Lower leg skin (tissue), 3 donors: ENCODE results near the gene SLC43A2.

Experiments
- POLR2A ChIP-seq, 2 donors: fragments of 450-650 bp; IDR thresholded peaks; one replicate each; pipeline ENCODE4 v1.6.1; 2016 to 2017; ENCODE audit warnings: antibody characterized with exemption in 2 of 2, mild to moderate bottlenecking in 1 of 2, moderate library complexity in 1 of 2
- TF ChIP-seq, protein P1 (sequence below), 3 donors: fragments of 450-650 bp; IDR thresholded peaks; one replicate each; pipeline ENCODE4 v1.5.1; 2016; ENCODE audit warnings: antibody characterized with exemption in 3 of 3, mild to moderate bottlenecking in 3 of 3, moderate library complexity in 2 of 3

GRCh38 chr17:1621273-1621954 lies 7.2 kb downstream of the SLC43A2 start:
- TF ChIP-seq, protein P1, sequence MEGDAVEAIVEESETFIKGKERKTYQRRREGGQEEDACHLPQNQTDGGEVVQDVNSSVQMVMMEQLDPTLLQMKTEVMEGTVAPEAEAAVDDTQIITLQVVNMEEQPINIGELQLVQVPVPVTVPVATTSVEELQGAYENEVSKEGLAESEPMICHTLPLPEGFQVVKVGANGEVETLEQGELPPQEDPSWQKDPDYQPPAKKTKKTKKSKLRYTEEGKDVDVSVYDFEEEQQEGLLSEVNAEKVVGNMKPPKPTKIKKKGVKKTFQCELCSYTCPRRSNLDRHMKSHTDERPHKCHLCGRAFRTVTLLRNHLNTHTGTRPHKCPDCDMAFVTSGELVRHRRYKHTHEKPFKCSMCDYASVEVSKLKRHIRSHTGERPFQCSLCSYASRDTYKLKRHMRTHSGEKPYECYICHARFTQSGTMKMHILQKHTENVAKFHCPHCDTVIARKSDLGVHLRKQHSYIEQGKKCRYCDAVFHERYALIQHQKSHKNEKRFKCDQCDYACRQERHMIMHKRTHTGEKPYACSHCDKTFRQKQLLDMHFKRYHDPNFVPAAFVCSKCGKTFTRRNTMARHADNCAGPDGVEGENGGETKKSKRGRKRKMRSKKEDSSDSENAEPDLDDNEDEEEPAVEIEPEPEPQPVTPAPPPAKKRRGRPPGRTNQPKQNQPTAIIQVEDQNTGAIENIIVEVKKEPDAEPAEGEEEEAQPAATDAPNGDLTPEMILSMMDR (IDR thresholded peaks at IDR 0.05): no peak
- no peak for TF ChIP-seq POLR2A (IDR thresholded peaks at IDR 0.05)
